MM.1S (cell line): ENCODE measurements around the gene LYL1.

Experiments
- DNase-seq: peaks from one replicate; pipeline ENCODE4 v3.0.0-alpha.2; 2015
- H2AFZ ChIP-seq: fragments of 300-600 bp; sonication (generic); 2 replicates; pipeline ENCODE4 v1.6.0; 2016; ENCODE audit warnings: antibody characterized with exemption, low read length
- H3F3A ChIP-seq: fragments of 300-600 bp; sonication (generic); 2 replicates; pipeline ENCODE4 v1.6.1; 2016; ENCODE audit warnings: mild to moderate bottlenecking, antibody characterized with exemption, low read length, moderate library complexity, mixed read lengths; ENCODE audit not compliant: insufficient read depth
- H3K27ac ChIP-seq: fragments of 300-600 bp; sonication (generic); 2 replicates; pipeline ENCODE4 v1.5.1; 2016; ENCODE audit warnings: mild to moderate bottlenecking, low read length
- H3K27me3 ChIP-seq: fragments of 300-600 bp; sonication (generic); replicated peaks from 2 replicates; pipeline ENCODE4 v1.6.0; 2016; ENCODE audit warnings: low read length; ENCODE audit not compliant: insufficient read depth
- H3K36me3 ChIP-seq: fragments of 300-600 bp; sonication (generic); replicated peaks from 2 replicates; pipeline ENCODE4 v1.6.1; 2016; ENCODE audit warnings: mild to moderate bottlenecking, low read length, mixed read lengths; ENCODE audit not compliant: insufficient read depth
- H3K4me1 ChIP-seq: fragments of 300-600 bp; sonication (generic); 2 replicates; pipeline ENCODE4 v1.6.1; 2016; ENCODE audit warnings: low read length, mixed read lengths
- H3K4me2 ChIP-seq: fragments of 300-600 bp; sonication (generic); 2 replicates; pipeline ENCODE4 v1.6.0; 2016; ENCODE audit warnings: low read depth, low read length
- H3K4me3 ChIP-seq: fragments of 300-600 bp; sonication (generic); 2 replicates; pipeline ENCODE4 v1.5.1; 2016; ENCODE audit warnings: low read length, mixed read lengths
- H3K79me2 ChIP-seq: fragments of 300-600 bp; sonication (generic); 2 replicates; pipeline ENCODE4 v1.6.1; 2016; ENCODE audit warnings: mixed run types, low read length, mixed read lengths
- H3K9ac ChIP-seq: fragments of 300-600 bp; sonication (generic); 2 replicates; pipeline ENCODE4 v1.6.1; 2016; ENCODE audit warnings: low read length, mixed read lengths
- H3K9me2 ChIP-seq: fragments of 300-600 bp; sonication (generic); replicated peaks from 2 replicates; pipeline ENCODE4 v1.6.1; 2016; ENCODE audit warnings: mild to moderate bottlenecking, low read length, mixed read lengths; ENCODE audit not compliant: insufficient read depth
- H3K9me3 ChIP-seq: fragments of 300-600 bp; sonication (generic); replicated peaks from 2 replicates; pipeline ENCODE4 v1.6.1; 2016; ENCODE audit warnings: mild to moderate bottlenecking, low read length, mixed read lengths; ENCODE audit not compliant: insufficient read depth
- H4K20me1 ChIP-seq: fragments of 300-600 bp; sonication (generic); 2 replicates; pipeline ENCODE4 v1.6.1; 2016; ENCODE audit warnings: mild to moderate bottlenecking, low read length, moderate library complexity, mixed read lengths; ENCODE audit not compliant: insufficient read depth
- EZH2 ChIP-seq: fragments of 300-600 bp; sonication (generic); optimal IDR thresholded peaks from 2 replicates; pipeline ENCODE3; 2017; ENCODE audit warnings: low read depth, mild to moderate bottlenecking, antibody characterized with exemption, low read length, mixed read lengths
- EZH2phosphoT487 ChIP-seq: fragments of 300-600 bp; sonication (generic); IDR thresholded peaks from 2 replicates; pipeline ENCODE4 v1.6.1; 2018; ENCODE audit warnings: antibody characterized with exemption, low read length
- TF ChIP-seq, protein P1 (sequence below): fragments of 300-600 bp; sonication (generic); IDR thresholded peaks from 2 replicates; pipeline ENCODE4 v1.5.1; 2016; ENCODE audit warnings: antibody characterized with exemption, low read length, mixed read lengths

LYL1 gene

DNA sequence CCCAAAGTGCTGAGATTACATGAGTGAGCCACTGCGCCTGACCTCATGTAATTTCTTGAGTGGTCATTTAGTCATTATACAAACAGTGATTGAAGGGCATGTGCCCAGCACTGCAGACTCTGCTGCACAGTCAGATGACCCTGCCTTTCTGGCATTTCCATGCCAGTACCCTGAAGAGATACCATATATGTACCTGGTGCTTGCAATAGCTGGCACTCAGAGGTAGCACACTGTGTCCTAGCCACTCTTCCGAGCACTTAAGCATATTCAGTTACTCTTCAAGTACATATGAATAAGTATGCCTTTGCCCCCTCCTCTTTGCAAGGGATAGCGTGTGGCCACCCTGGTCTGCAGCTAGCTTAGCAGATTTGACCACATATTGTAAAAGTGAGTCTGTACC lies 32.0 kb upstream of the LYL1 start:
- peaks cover 37% of the 10 kb centered on the region for H3K79me2 ChIP-seq
- DNase-seq, result no peak
- TF ChIP-seq EZH2 (no peak), EZH2phosphoT487 (no peak)
- TF ChIP-seq, protein P1, sequence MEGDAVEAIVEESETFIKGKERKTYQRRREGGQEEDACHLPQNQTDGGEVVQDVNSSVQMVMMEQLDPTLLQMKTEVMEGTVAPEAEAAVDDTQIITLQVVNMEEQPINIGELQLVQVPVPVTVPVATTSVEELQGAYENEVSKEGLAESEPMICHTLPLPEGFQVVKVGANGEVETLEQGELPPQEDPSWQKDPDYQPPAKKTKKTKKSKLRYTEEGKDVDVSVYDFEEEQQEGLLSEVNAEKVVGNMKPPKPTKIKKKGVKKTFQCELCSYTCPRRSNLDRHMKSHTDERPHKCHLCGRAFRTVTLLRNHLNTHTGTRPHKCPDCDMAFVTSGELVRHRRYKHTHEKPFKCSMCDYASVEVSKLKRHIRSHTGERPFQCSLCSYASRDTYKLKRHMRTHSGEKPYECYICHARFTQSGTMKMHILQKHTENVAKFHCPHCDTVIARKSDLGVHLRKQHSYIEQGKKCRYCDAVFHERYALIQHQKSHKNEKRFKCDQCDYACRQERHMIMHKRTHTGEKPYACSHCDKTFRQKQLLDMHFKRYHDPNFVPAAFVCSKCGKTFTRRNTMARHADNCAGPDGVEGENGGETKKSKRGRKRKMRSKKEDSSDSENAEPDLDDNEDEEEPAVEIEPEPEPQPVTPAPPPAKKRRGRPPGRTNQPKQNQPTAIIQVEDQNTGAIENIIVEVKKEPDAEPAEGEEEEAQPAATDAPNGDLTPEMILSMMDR, result no peak
- H3K9me3 ChIP-seq, result no peaks in the 10 kb centered on the region
- no peaks in the 10 kb centered on the region for H4K20me1 ChIP-seq
- H3K4me3 ChIP-seq, result no peak overlapping the region
- H3K4me2 ChIP-seq, result no peak overlapping the region
- no peaks in the 10 kb centered on the region for H3K9me2 ChIP-seq
- 0 out of 2 replicates have a peak, but pooled peaks cover 7% of the 10 kb centered on the region for H3K36me3 ChIP-seq
- H3K27ac ChIP-seq, result no peak overlapping the region
- H3F3A ChIP-seq, result no peaks in the 10 kb centered on the region
- no peaks in the 10 kb centered on the region for H3K27me3 ChIP-seq
- no peak overlapping the region for H2AFZ ChIP-seq
- no peaks in the 10 kb centered on the region for H3K4me1 ChIP-seq
- no peak overlapping the region for H3K9ac ChIP-seq

DNA sequence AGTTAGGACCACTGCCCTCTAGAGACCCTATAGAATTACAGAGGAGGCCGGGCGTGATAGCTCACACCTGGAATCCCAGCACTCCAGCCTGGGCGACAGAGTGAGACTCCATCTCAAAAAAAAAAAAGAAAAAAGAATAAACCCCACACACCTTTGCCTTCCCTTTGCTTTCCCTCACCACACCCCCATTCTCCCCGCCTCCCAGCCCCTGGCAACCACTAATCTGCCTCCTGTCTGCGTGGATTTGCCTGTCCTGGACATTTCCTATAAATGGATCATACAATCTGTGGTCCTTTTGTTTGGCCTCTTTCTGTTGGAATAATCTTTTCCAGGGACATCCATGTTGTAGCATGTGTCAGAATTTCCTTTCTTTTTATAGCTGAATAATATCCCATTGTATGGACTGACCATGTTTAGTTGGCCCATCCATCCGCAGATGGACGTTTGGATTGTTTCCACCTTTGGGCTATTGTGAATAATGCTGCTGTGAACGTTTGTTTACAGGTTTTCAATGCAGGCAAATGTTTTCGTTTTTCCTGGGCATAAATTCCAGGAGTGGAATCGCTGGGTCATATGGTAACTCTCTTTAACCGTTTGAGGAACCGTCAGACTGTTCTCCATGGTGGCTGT lies 30.7 kb upstream of the LYL1 start:
- H4K20me1 ChIP-seq, result no peaks in the 10 kb centered on the region
- H3K4me2 ChIP-seq, result no peak overlapping the region
- H3K4me3 ChIP-seq, result no peak overlapping the region
- H3K27ac ChIP-seq, result no peak overlapping the region
- no peaks in the 10 kb centered on the region for H3K4me1 ChIP-seq
- DNase-seq, result no peak
- H2AFZ ChIP-seq, result no peak overlapping the region
- no peaks in the 10 kb centered on the region for H3K27me3 ChIP-seq
- no peaks in the 10 kb centered on the region for H3K9me3 ChIP-seq
- no peak overlapping the region for H3K9ac ChIP-seq
- H3K36me3 ChIP-seq, result 0 out of 2 replicates have a peak, but pooled peaks cover 7% of the 10 kb centered on the region
- H3F3A ChIP-seq, result no peaks in the 10 kb centered on the region
- H3K9me2 ChIP-seq, result no peaks in the 10 kb centered on the region
- TF ChIP-seq EZH2phosphoT487, result no peak
- no peak for TF ChIP-seq EZH2
- TF ChIP-seq, protein P1, result no peak
- peaks cover 49% of the 10 kb centered on the region for H3K79me2 ChIP-seq

DNA sequence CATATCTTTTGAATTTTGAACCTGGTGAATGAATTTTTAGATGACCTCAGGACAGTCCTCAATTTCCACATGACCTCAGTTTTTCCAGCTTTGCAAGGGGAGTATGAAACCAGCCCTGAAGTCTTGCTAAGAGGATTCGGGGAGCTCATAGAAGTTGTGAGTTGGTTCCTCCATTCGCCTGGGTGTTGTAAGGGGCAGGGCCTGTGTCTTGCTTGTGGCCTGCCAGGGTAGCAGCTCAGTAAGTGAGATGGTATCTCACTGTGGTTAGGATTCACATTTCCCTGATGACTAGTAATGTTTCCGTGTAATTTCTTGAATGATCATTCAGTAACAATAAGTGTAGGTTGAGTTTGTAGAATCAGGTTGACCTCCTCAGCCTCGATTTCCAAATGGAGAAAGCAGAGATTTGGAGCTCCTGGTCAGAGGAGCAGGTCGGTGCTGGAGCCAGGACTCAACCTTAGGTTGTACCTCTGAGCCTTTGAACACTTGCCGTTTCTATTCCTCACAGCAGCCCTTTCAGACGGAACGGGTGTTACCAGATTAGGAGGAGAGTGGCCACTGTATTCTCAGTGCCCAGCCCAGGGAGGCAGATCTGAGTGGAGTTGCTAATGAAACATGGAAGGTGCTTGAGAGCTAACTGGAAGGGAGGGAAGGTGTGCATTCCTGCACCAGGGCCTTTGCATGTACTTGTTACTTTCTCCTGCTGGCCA lies 30.0 kb upstream of the LYL1 start:
- Histone ChIP-seq H3K79me2 (peaks cover 57% of the 10 kb centered on the region), H3K4me1 (no peaks in the 10 kb centered on the region), H4K20me1 (no peaks in the 10 kb centered on the region), H3K36me3 (0 out of 2 replicates have a peak, but pooled peaks cover 7% of the 10 kb centered on the region), H3K4me3 (no peak overlapping the region), H2AFZ (no peak overlapping the region), H3K9me3 (no peaks in the 10 kb centered on the region), H3K4me2 (no peak overlapping the region), H3K27ac (no peak overlapping the region), H3K9ac (no peak overlapping the region), H3K9me2 (no peaks in the 10 kb centered on the region), H3K27me3 (no peaks in the 10 kb centered on the region), H3F3A (no peaks in the 10 kb centered on the region)
- TF ChIP-seq, protein P1, result no peak
- no peak for TF ChIP-seq EZH2
- no peak for DNase-seq
